AG09309 (cell line): Measurements from ENCODE around the gene ZNF423.

Experiments used
- DNase-seq: peaks from one replicate; pipeline ENCODE4 v3.0.0-alpha.2; 2010; ENCODE audit warnings: low read depth
- H3K4me3 ChIP-seq: 2 replicates; pipeline ENCODE4 v1.5.1; 2011; ENCODE audit warnings: mild to moderate bottlenecking, low read depth, low read length, moderate library complexity; ENCODE audit not compliant: control insufficient read depth
- TF ChIP-seq, protein P1 (sequence below): IDR thresholded peaks from 2 replicates; pipeline ENCODE4 v1.5.1; 2011; ENCODE audit warnings: mild to moderate bottlenecking, low read depth, low read length, inconsistent platforms; ENCODE audit not compliant: insufficient read depth, control insufficient read depth; ENCODE audit errors: missing control alignments

ZNF423 gene

DNA sequence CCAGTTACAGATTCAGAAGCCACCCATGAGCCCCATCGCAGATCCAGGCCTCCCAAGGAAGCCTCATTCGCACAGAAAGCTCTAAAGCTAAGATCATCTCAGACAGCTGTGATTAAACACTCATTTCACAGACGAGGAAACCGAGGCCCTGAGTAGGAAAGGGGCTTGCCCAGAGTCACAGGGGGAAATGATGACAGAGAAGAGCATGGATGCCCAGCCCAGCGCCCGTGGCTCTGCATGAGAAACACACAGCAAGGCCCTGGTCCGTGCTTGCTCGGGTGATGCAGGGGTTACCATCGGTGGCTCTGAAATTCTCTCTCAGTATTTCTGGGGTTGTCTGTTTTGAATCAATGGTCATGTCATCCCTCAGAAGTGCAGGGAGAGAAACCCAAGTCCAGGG, 372.7 kb downstream of the ZNF423 start:
- TF ChIP-seq, protein P1, sequence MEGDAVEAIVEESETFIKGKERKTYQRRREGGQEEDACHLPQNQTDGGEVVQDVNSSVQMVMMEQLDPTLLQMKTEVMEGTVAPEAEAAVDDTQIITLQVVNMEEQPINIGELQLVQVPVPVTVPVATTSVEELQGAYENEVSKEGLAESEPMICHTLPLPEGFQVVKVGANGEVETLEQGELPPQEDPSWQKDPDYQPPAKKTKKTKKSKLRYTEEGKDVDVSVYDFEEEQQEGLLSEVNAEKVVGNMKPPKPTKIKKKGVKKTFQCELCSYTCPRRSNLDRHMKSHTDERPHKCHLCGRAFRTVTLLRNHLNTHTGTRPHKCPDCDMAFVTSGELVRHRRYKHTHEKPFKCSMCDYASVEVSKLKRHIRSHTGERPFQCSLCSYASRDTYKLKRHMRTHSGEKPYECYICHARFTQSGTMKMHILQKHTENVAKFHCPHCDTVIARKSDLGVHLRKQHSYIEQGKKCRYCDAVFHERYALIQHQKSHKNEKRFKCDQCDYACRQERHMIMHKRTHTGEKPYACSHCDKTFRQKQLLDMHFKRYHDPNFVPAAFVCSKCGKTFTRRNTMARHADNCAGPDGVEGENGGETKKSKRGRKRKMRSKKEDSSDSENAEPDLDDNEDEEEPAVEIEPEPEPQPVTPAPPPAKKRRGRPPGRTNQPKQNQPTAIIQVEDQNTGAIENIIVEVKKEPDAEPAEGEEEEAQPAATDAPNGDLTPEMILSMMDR: no peak
- DNase-seq: no peak
- H3K4me3 ChIP-seq: no peak overlapping the region

DNA sequence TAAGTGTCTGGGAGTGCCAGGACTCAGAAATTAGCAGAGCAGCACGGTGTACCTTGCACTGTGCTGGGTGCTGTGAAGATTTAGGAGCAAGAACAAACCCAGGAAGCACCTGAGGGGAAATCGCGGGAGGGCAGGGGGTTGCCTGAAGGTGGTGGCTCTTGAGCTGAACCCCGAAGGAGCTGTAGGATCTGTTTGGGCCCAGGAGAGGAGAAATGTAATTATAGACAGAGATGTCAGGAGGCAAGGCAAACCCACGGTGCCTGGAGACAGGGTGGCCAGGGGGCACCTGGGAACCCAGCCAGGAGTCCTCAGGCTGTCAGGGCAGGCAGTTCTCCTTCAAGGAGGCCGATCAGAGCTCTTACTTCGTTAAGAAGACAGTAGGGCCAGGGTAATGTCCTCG, 373.2 kb downstream of the ZNF423 start:
- H3K4me3 ChIP-seq: no peak overlapping the region
- TF ChIP-seq, protein P1: no peak
- no peak for DNase-seq

DNA sequence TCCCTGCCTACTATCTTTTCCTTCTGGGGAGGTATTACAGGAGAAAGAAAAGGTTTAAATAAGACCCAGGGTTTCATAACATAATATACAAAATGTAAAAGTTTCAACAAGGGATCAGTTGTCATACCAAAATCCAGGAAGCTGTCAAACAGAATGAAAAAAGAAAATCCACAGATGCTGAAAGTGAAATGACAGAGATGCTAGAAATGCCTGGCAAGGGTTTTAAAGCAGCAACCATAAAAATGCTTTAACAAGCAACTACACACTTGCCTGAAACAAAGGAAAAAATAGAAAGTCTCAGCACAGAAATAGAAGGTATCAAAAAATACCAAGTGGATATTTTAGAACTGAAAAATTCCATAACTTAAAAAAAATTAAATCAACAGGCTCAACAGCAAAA, 377.3 kb downstream of the ZNF423 start:
- TF ChIP-seq, protein P1: no peak
- H3K4me3 ChIP-seq: no peak overlapping the region
- DNase-seq: no peak

DNA sequence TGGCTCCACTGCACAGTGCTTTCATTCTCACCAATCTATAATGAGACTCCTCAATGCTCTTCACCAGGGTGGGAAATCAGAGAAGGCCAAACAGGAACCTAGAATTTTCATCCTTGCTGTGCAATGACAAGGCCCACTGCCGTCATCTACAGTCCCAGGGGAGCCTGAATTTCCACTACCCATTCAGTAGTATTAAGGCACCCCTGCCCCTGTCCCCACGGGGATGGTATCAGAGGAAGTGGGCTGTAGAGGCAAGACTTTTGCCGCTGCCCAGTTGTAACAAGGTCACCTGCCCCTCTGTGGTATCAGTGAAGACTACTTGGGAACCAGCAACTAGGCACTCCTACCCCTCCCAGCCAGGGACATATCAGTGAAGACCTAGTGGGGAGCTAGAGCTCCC, 377.8 kb downstream of the ZNF423 start:
- TF ChIP-seq, protein P1: no peak
- H3K4me3 ChIP-seq: no peak overlapping the region
- DNase-seq: no peak

DNA sequence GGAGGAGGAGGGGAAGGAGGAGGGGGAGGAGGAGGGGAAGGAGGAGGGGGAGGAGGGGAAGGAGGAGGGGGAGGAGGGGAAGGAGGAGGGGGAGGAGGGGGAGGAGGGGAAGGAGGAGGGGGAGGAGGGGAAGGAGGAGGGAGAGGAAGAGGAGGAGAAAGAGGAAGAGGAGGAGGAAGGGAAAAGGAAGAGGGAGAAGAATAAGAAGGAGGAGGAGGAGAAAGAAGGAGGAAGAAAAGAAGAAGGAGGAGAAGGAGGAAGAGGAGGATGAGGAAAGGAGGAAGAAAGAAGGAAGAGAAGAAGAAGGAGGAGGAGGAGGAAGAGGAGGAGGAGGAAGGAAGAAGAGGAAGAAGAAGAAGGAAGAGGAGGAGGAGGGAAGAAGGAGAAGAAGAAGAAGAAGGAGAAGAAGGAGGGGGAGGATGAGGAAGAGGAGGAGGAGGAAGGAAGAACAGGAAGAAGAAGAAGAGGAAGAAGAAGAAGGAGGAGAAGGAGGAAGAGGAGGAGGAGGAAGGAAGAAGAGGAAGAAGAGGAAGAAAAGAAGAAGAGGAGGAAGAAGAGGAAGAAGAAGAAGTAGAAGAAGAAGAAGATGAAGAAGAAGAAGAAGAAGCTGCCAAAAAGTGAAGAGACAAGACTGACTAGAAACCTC, 378.5 kb downstream of the ZNF423 start:
- TF ChIP-seq, protein P1: no peak
- no peak for DNase-seq
- H3K4me3 ChIP-seq: no peak overlapping the region

DNA sequence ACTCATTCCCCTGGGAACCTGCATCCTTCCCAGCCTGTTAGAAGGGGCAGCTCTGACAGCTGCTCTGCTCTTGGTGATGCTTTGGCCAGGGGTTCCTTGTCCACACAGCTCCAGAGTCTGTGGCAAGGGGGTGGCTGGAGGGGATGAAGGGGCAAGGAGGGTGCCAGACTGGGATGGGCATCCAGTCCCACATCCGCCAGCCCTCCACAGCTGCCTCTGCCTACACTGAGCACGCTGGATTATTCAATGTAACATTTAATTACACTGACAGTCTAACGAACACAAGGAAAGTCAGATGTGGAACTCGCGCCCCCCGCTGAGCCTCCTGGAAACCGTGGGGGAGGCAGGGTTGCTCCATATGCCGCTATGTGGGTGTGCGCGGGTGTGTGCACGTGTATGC, 381.2 kb downstream of the ZNF423 start:
- DNase-seq: no peak
- TF ChIP-seq, protein P1: no peak
- H3K4me3 ChIP-seq: no peak overlapping the region
